Suprapubic skin (tissue), 3 donors: ENCODE results near the gene PIGW.

ENCODE experiments used
- POLR2A ChIP-seq, 2 donors: fragments of 450-650 bp; IDR thresholded peaks; one replicate each; pipeline ENCODE4 v1.6.1; 2017; ENCODE audit warnings: antibody characterized with exemption in 2 of 2, mild to moderate bottlenecking in 2 of 2, moderate library complexity in 2 of 2
- TF ChIP-seq, protein P1 (sequence below), 2 donors: fragments of 200-600 bp in 1 of 2; fragments of 450-650 bp in 1 of 2; sonication (generic) in 1 of 2; IDR thresholded peaks; one replicate each; pipeline ENCODE4 v1.5.1; 2016 to 2019; ENCODE audit warnings: antibody characterized with exemption in 2 of 2, mild to moderate bottlenecking in 1 of 2, moderate library complexity in 1 of 2

DNA sequence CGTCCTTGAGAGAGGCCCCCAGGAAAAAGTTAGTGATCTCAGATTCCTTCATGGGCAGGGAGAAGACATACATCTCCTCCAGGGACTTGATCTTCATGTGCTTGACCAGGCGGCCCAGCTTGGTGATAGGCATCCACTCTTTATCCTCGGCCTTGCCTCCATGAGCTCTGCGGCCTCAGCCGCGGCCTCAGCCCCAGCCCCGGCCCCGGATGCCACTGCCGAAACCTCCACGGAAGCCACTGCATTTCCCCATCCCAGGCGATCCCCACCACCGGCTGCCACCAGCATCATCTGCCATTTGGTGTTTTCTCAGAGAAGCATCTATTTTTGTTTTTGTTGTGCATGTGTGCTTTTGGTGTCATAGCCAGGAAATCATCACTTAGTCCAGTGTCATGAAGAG, 40.2 kb downstream of the PIGW start:
- TF ChIP-seq, protein P1, sequence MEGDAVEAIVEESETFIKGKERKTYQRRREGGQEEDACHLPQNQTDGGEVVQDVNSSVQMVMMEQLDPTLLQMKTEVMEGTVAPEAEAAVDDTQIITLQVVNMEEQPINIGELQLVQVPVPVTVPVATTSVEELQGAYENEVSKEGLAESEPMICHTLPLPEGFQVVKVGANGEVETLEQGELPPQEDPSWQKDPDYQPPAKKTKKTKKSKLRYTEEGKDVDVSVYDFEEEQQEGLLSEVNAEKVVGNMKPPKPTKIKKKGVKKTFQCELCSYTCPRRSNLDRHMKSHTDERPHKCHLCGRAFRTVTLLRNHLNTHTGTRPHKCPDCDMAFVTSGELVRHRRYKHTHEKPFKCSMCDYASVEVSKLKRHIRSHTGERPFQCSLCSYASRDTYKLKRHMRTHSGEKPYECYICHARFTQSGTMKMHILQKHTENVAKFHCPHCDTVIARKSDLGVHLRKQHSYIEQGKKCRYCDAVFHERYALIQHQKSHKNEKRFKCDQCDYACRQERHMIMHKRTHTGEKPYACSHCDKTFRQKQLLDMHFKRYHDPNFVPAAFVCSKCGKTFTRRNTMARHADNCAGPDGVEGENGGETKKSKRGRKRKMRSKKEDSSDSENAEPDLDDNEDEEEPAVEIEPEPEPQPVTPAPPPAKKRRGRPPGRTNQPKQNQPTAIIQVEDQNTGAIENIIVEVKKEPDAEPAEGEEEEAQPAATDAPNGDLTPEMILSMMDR (IDR thresholded peaks at IDR 0.05) = no peak
- TF ChIP-seq POLR2A (IDR thresholded peaks at IDR 0.05) = no peak
